Jurkat, Clone E6-1 (cell line): Measurements from ENCODE around the gene SLC66A2.

ENCODE experiments used
- DNase-seq: peaks from one replicate; pipeline ENCODE4 v3.0.0-alpha.2; 2011; ENCODE audit warnings: low read depth, low spot score
- H3K4me3 ChIP-seq: 2 replicates; pipeline ENCODE4 v1.5.1; 2011; ENCODE audit warnings: mild to moderate bottlenecking, low read length, control low read depth, moderate library complexity

Gene SLC66A2

DNA sequence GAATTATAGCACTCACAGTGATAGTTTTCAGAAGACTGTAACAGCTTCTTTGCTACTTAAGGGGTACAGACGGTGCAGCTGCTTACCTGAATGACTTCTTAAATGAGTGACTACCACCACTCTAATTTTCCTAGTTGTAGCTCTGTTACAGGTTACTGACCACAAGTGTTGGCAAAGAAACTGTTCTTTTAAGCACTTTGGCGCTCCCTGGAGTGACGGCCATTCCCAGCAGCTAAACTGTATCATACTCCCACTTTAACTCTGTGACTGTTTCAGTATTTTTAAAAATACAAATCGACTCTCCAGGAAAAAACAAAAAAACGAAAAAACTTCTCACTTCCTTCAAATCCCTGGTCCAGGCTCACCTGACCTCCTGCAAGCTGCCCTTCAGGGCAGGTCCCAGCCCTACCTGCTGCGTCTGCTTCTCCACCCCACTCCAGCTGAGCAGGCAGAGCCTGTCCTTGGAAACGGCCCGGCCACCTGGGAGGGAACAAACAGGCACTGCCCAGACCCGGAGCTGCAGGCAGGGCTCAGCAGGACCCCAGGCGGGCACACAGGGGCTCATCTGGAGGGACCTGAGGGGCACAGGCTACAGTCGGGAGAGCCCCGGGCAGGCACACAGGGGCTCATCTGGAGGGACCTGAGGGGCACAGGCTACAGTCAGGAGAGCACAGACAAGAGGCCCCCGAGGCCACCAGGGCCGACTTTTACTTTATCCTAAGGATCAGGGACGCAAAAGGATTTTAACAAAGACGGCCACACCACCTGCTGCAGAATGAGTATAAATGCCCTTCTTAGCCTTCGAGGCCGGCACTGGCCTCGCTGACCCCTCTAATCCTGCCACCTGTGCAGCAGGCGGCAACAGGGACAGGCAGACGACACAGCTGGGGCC, 24.5 kb downstream of the SLC66A2 start:
- DNase-seq, result no peak
- no peak overlapping the region for H3K4me3 ChIP-seq

DNA sequence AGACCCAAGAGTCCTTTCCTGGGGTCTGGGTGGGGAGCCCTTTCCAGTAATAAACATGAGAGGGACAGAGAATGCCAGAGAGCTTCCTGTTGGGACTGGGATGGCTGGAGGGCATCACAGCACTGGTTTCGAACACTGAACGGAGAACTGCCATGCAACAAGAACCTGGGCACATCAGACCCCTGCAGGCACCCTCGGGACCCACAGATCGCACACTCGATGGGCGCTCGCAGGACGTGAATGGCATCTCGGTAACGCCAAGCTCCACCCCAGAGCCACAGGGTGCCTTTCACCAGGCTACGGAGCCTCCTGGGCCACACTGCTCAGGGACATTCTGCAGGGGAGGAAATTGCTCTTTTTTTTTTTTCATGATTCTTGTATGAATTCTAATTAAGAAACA, 25.1 kb downstream of the SLC66A2 start:
- no peak overlapping the region for H3K4me3 ChIP-seq
- no peak for DNase-seq

DNA sequence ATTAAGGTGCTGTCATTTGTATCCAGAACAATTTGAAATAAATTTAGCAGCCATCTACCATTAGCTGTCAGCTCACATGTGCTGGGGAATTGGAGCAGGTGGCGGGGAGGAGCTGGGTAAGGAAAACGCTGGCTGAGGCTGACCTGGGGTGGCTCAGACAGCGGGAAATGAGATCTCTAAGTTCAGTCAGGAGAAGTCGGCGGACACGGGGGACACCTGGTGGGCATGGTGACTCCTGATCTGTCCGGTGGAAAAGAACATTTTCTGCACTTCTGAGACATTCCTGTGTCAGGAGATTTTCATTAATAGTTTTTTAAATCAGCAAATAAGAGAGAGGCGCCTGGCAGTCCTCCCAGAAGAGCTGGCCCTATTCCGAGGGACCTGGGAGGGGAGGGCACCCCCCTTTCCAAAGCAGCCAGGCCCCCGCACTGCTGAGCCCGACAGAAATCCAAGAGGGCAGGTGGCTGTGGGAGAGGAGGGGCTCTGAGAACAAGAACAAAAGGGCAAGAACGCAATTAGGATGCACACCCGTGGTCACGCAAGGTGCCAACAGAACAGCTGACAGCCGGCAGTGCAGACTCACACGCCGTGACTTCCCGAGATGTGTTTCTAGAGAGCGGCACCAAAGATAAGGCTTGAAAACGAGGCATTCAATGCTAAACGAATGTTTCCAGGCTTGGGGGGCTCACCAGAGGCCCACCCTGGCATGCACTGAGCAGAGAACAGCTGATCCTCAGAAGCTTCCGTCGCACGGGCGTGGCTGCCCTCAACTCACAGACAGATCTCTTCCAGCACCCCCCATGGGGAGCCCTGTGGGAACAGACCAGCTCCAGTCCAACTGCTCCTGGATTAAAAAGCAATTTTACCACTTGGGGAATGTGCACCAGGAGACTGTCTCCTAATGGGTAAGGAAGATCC, 26.4 kb downstream of the SLC66A2 start:
- H3K4me3 ChIP-seq, result no peak overlapping the region
- DNase-seq, result no peak

DNA sequence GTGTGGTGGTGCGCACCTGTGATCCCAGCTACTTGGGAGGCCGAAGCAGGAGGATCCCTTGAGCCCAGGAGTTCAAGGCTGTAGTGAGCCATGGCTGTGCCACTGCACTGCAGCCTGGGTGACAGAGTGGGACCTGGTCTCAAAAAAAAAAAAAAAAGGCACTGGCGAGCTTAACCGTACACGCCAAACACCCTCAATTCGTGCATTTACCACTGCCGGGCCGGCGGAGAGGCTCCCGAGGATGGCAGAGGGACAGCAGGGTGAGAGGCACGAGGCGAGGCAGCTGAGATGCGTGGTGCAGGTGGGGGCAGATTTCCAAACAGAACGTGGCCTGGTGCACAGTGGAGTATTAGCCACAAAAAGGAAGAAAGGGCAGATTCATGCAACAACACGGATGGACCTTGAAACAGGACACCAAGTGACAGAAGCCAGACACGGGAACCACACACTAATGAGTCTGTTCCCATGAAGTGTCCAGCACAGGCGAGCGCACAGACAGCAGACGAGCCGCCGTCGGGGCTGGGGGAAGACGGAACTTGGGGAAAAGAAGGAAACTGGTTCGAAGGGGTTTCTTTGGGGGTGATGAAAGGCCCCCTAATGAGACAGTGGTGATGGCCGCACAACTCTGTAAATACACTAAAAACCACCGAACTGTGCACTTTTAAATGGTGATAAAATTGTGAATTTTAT, 27.4 kb downstream of the SLC66A2 start:
- no peak for DNase-seq
- H3K4me3 ChIP-seq, result no peak overlapping the region

GRCh38 chr18:79922971-79923411, 28.5 kb downstream of the SLC66A2 start:
- no peak for DNase-seq
- H3K4me3 ChIP-seq, result no peak overlapping the region

GRCh38 chr18:79921984-79922965, 29.2 kb downstream of the SLC66A2 start:
- no peak overlapping the region for H3K4me3 ChIP-seq
- no peak for DNase-seq

- no peak for DNase-seq
- no peak overlapping the region for H3K4me3 ChIP-seq
These were observed 32.4 kb downstream of the SLC66A2 start for GRCh38 chr18:79919089-79919488.

- DNase-seq, result no peak
- H3K4me3 ChIP-seq, result no peak overlapping the region
These were observed 32.8 kb downstream of the SLC66A2 start for GRCh38 chr18:79918615-79919011.

DNA sequence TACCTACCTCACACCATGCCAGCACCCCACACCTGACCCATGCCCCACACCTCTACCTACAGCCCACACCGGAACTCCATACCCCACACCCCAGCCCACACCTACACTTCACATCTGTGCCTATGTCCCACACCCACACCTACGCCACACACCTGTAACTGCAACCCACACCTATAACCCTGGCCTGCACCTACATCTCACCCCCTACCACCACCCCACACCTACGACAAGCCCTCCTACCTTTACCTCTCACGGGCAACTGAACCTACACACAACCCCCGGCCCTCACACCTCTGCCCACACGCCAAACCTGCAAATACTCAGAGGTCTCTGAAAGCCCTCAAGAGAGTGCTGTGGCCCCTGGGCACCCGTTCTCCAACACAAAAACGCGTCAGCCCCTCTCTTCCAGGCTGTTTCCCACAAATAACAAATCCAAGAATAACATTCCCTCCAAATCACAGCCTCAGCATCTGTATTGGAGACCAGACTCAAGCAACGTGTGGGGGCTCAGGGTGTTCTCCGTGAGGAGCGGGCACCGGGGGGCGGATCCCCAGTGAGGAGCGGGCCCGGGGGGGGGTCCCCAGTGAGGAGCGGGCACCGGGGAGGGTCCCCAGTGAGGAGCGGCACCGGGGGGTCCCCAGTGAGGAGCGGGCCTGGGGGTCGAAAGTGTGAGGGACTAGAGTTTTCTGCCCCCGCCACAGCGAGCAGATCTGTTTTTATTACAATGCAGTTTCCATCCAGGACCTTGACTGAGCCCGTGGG, 33.4 kb downstream of the SLC66A2 start:
- DNase-seq, result no peak
- no peak overlapping the region for H3K4me3 ChIP-seq

- no peak overlapping the region for H3K4me3 ChIP-seq
- no peak for DNase-seq
These were observed 34.1 kb downstream of the SLC66A2 start for GRCh38 chr18:79917169-79917852.

- no peak for DNase-seq
- H3K4me3 ChIP-seq, result no peak overlapping the region
These were observed 34.8 kb downstream of the SLC66A2 start for GRCh38 chr18:79916546-79917168.

DNA sequence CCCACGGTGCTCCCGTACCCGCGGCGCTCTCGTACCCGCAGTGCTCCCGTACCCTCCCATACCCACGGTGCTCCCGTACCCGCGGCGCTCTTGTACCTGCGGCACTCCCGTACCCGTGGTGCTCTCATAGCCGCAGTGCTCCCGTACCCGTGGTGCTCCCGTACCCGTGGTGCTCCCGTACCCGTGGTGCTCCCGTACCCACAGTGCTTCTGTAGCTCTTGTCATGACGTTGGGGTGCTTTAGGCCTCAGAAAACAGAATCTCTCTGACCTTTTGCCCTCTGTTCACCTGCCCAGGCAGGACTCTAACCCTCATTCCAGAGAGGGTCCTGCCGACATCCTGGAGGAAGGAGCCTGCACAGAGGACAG, 35.3 kb downstream of the SLC66A2 start:
- no peak overlapping the region for H3K4me3 ChIP-seq

DNA sequence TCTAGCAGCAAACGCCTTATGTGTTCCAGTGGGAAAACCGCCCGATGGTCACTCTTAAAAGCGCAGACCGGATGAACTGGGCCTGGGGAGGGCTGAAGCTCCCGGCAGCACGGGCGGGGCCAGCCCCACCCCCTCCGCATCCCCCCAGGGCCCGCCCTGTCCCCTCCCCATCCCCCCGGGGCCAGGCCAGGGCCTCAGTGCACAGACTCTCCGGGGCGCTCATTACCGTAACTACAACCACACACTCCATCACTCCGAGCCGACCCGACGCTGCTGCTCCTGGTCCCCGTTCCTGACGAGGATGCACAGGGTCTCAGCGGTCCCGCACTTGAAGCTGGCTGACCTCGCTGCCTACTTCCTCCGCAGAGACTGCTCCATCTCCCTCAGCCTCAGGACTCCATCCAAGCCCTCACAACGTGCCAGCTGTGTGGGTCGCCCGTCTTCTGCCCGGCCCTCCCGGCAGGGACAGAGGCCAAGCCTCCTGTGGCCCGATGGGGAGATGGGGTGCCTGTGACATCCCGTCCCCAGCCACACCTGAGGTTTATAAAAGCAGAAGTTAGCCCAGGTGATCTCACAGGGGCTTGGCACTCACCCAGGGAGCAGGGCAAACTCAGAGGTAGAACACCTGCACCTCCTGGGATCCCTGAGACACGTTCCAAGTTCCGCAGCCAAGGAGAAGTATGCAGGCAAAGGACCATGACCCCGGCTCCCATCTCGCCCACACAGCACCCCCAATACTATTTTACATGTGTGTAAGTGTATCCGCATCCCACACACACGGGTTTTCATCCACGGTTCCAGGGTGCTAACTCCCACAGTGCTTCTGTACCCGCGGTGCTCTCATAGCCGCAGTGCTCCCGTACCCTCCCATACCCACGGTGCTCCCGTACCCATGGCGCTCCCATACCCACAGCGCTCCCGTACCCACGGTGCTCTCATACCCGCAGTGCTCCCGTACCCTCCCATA, 36.0 kb downstream of the SLC66A2 start:
- DNase-seq, result no peak
- no peak overlapping the region for H3K4me3 ChIP-seq

More for the DNA sequence above, 35.3 kb downstream of the SLC66A2 start:
- no peak for DNase-seq

- no peak overlapping the region for H3K4me3 ChIP-seq
- DNase-seq, result no peak
These were observed 36.8 kb downstream of the SLC66A2 start for GRCh38 chr18:79914614-79915160.
